PFSK-1 (cell line): ENCODE data around the gene P2RX2. TPM values are rescaled to one million over a fixed set of nuclear protein-coding genes. Genes with fewer than 3 reads are reported as not detected.

ENCODE experiments used
- FOXP2 ChIP-seq: optimal IDR thresholded peaks from 2 replicates; pipeline ENCODE3; 2011; ENCODE audit warnings: borderline replicate concordance, control low read depth, inconsistent platforms; ENCODE audit not compliant: insufficient read depth; ENCODE audit errors: extremely low read length, extremely low read depth
- POLR2AphosphoS5 ChIP-seq: IDR thresholded peaks from 2 replicates; pipeline ENCODE4 v1.6.1; 2012; ENCODE audit warnings: low read depth, mild to moderate bottlenecking, control low read depth, low read length, moderate library complexity
- REST ChIP-seq, 2 experiments: IDR thresholded peaks; 2 replicates each; pipeline versions ENCODE4 v1.6.1 to v1.8.0; 2011 to 2012; ENCODE audit warnings: low read depth in 2 of 2, low read length in 2 of 2, control low read depth in 1 of 2, inconsistent platforms in 1 of 2, mild to moderate bottlenecking in 1 of 2, moderate library complexity in 1 of 2; ENCODE audit not compliant: insufficient read depth in 1 of 2
- SIN3A ChIP-seq: IDR thresholded peaks from 2 replicates; pipeline ENCODE4 v1.6.1; 2012; ENCODE audit warnings: mild to moderate bottlenecking, low read length, moderate library complexity, borderline replicate concordance; ENCODE audit not compliant: insufficient read depth
- TAF1 ChIP-seq: IDR thresholded peaks from 2 replicates; pipeline ENCODE4 v1.6.1; 2012; ENCODE audit warnings: low read length, control low read depth, borderline replicate concordance; ENCODE audit not compliant: insufficient read depth
- polyA plus RNA-seq: library from polyadenylated mRNA; unstranded; fragments of >200 nt; gene quantifications from one replicate; pipeline ENCODE4 v1.2.1, GENCODE V29; 2012; ENCODE audit warnings: low read depth, missing spikeins; ENCODE audit not compliant: insufficient read length

Gene P2RX2
- 0.79 TPM for polyA plus RNA-seq

GRCh38 chr12:132618683-132619043 is at the start of gene P2RX2:
TSS of gene P2RX2 (plus strand) at chr12:132618776. CDS start at chr12:132618817, 41 bp downstream.
- TF ChIP-seq SIN3A (no peak), REST (IDR thresholded peaks at IDR 0.05; ENCODE audit: insufficient read depth in 1 of 2, low read depth in 2 of 2, low read length in 2 of 2) (no peak), TAF1 (no peak), POLR2AphosphoS5 (no peak; the same call in 1 of the 2 replicates), FOXP2 (no peak)

- no peak for TF ChIP-seq FOXP2
- TF ChIP-seq SIN3A, result no peak
- TF ChIP-seq REST (IDR thresholded peaks at IDR 0.05; ENCODE audit: insufficient read depth in 1 of 2, low read depth in 2 of 2, low read length in 2 of 2), result no peak
- no peak for TF ChIP-seq POLR2AphosphoS5
- no peak for TF ChIP-seq TAF1
These were observed 49.6 kb upstream of the P2RX2 start for GRCh38 chr12:132568826-132569480.

GRCh38 chr12:132569856-132570480 is 48.6 kb upstream of the P2RX2 start:
- TF ChIP-seq FOXP2, result no peak
- TF ChIP-seq TAF1, result no peak
- TF ChIP-seq POLR2AphosphoS5, result no peak
- no peak for TF ChIP-seq SIN3A
- no peak for TF ChIP-seq REST (IDR thresholded peaks at IDR 0.05; ENCODE audit: insufficient read depth in 1 of 2, low read depth in 2 of 2, low read length in 2 of 2)

GRCh38 chr12:132570635-132571034 is 47.9 kb upstream of the P2RX2 start:
- no peak for TF ChIP-seq REST (IDR thresholded peaks at IDR 0.05; ENCODE audit: insufficient read depth in 1 of 2, low read depth in 2 of 2, low read length in 2 of 2)
- no peak for TF ChIP-seq TAF1
- no peak for TF ChIP-seq POLR2AphosphoS5
- TF ChIP-seq SIN3A, result no peak
- TF ChIP-seq FOXP2, result no peak

- TF ChIP-seq REST (IDR thresholded peaks at IDR 0.05; ENCODE audit: insufficient read depth in 1 of 2, low read depth in 2 of 2, low read length in 2 of 2) (no peak), FOXP2 (no peak), POLR2AphosphoS5 (no peak), TAF1 (no peak), SIN3A (no peak)
These were observed 47.5 kb upstream of the P2RX2 start for GRCh38 chr12:132571051-132571450.
